Endodermal cell (in vitro differentiated cells): ENCODE data around the gene EFCAB10. TPM values are rescaled to one million over a fixed set of nuclear protein-coding genes. Genes with fewer than 3 reads are reported as not detected.
A peak's percentile ranks its signal among the peaks of the same experiment; 100 is the strongest.

Experiments used
- DNase-seq: peaks from one replicate; pipeline ENCODE4 v3.0.0-alpha.2; 2017
- H3K27ac ChIP-seq: 2 replicates; pipeline ENCODE4 v1.5.1; 2013; ENCODE audit warnings: mild to moderate bottlenecking, low read depth, low read length, moderate library complexity
- H3K27me3 ChIP-seq: 2 replicates; pipeline ENCODE4 v1.6.1; 2013; ENCODE audit warnings: mild to moderate bottlenecking, low read length, moderate library complexity; ENCODE audit not compliant: insufficient read depth, control insufficient read depth, poor library complexity, severe bottlenecking
- H3K36me3 ChIP-seq: 2 replicates; pipeline ENCODE4 v1.7.0; 2013; ENCODE audit warnings: mild to moderate bottlenecking, low read length, moderate library complexity; ENCODE audit not compliant: control insufficient read depth, insufficient read depth
- H3K4me1 ChIP-seq: one replicate; pipeline ENCODE4 v1.7.0; 2013; ENCODE audit warnings: low read length; ENCODE audit not compliant: control insufficient read depth, insufficient read depth
- H3K4me3 ChIP-seq: 2 replicates; pipeline ENCODE4 v1.5.1; 2013; ENCODE audit warnings: mild to moderate bottlenecking, low read length, moderate library complexity
- H3K9ac ChIP-seq: 2 replicates; pipeline ENCODE4 v1.6.1; 2013; ENCODE audit warnings: mild to moderate bottlenecking, low read length, moderate library complexity; ENCODE audit not compliant: poor library complexity, severe bottlenecking; ENCODE audit errors: extremely low read depth
- H3K9me3 ChIP-seq: 2 replicates; pipeline ENCODE4 v1.6.1; 2013; ENCODE audit warnings: mild to moderate bottlenecking, low read length, moderate library complexity; ENCODE audit not compliant: control insufficient read depth
- H3K27ac Mint-ChIP-seq: 2 replicates; pipeline ENCODE4 v1.8.0; 2020; ENCODE audit warnings: mixed read lengths
- H3K27me3 Mint-ChIP-seq: 2 replicates; pipeline ENCODE4 v1.8.0; 2021; ENCODE audit warnings: mild to moderate bottlenecking, mixed read lengths; ENCODE audit not compliant: insufficient read depth
- H3K36me3 Mint-ChIP-seq: 2 replicates; pipeline ENCODE4 v1.8.0; 2020; ENCODE audit warnings: low read depth, mixed read lengths
- H3K4me1 Mint-ChIP-seq: 2 replicates; pipeline ENCODE4 v1.8.0; 2020; ENCODE audit warnings: mixed read lengths
- H3K4me3 Mint-ChIP-seq: 2 replicates; pipeline ENCODE4 v1.8.0; 2020; ENCODE audit warnings: mild to moderate bottlenecking, moderate library complexity, mixed read lengths
- H3K9me3 Mint-ChIP-seq: 2 replicates; pipeline ENCODE4 v1.8.0; 2020; ENCODE audit warnings: mild to moderate bottlenecking, mixed read lengths
- CTCF ChIP-seq: fragments of 200-600 bp; sonication (generic); conservative IDR thresholded peaks from 2 replicates; pipeline ENCODE4 v1.5.0; 2021; ENCODE audit warnings: antibody characterized with exemption, mild to moderate bottlenecking
- WGBS, 2 experiments: methylation state at CpG; one replicate each; pipeline versions ENCODE4 v1.1.5 to v1.1.7; 2013; ENCODE audit warnings: missing lambda C conversion rate in 2 of 2, mixed read lengths in 1 of 2; ENCODE audit not compliant: insufficient coverage in 1 of 2, insufficient read length in 1 of 2; 5-methylcytosine and 5-hydroxymethylcytosine counted together
- total RNA-seq, 2 donors: library from RNA; stranded (reverse); fragmentation: NEBNext Ultra II Directional in 1 of 2; extraction: Animal tissue kit (Norgen Biotek cat#: 25700) in 1 of 2; gene quantifications; 2 replicates in 1 of 2; 3 replicates in 1 of 2; pipeline ENCODE4 v1.2.1, GENCODE V29; 2021

EFCAB10 gene
- total RNA-seq, 2 donors from 2014 or later, result 0.68 to 0.89 TPM

GRCh38 chr7:105623378-105623777, 42.1 kb upstream of the EFCAB10 start:
- H3K27ac ChIP-seq, result no peak overlapping the region

DNA sequence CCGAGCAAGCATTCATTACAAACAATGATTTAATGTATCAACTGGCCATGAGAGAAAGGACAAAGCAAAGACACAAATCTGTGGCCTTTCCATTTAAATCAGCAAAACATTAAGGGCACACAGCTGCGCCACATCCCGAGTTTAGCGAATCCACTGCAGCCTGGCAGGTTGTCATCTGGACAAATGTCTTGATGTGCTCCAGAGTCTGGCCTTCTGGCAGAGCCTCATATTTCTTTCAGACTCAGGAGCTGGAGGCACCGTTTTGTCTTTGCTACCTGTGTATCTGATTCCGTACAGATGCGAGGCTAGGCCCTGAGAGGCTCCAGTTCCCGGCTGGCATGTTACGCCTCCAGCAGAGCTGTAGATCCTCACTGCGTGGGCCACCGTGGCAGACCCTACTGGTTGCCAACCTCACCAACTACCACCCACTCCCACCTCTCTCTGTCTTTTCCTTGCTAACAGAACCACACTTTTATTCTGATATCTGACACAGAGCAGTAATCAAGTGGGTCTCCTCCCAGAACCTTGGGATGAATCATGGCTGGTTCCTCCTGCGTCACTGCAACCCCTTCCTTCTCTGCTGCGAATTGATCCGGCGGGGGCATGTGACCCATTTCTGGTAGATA, 40.9 kb upstream of the EFCAB10 start:
- Histone ChIP-seq H3K27ac (no peak overlapping the region), H3K36me3 (peaks cover 28% of the 10 kb centered on the region)

More at GRCh38 chr7:105623378-105623777, 42.1 kb upstream of the EFCAB10 start:
- Mint-ChIP-seq H3K4me3 (no peak overlapping the region), H3K4me1 (peaks cover 3% of the 10 kb centered on the region), H3K36me3 (peaks cover 63% of the 10 kb centered on the region), H3K9me3 (peaks cover 14% of the 10 kb centered on the region), H3K27ac (no peak overlapping the region), H3K27me3 (no peaks in the 10 kb centered on the region)
- Histone ChIP-seq H3K4me1 (no peaks in the 10 kb centered on the region), H3K27me3 (no peaks in the 10 kb centered on the region), H3K9me3 (peaks cover 17% of the 10 kb centered on the region), H3K9ac (no peak overlapping the region), H3K4me3 (no peak overlapping the region), H3K36me3 (peaks cover 26% of the 10 kb centered on the region)
- no peak for TF ChIP-seq CTCF
- WGBS, 2 experiments, result 92 to 97% methylated on average over 4 to 5 of the region's 5 CpGs
- no peak for DNase-seq

GRCh38 chr7:105621617-105622016, 40.3 kb upstream of the EFCAB10 start:
- no peak overlapping the region for H3K4me3 Mint-ChIP-seq
- peaks cover 12% of the 10 kb centered on the region for H3K9me3 ChIP-seq
- H3K27ac Mint-ChIP-seq, result no peak overlapping the region
- 94 to 95% methylated on average over 2 to 3 of the region's 3 CpGs for WGBS, 2 experiments
- no peak overlapping the region for H3K27ac ChIP-seq
- H3K9me3 Mint-ChIP-seq, result peaks cover 12% of the 10 kb centered on the region
- no peak for TF ChIP-seq CTCF
- no peak overlapping the region for H3K9ac ChIP-seq
- peaks cover 66% of the 10 kb centered on the region for H3K36me3 Mint-ChIP-seq
- no peak overlapping the region for H3K4me3 ChIP-seq
- H3K27me3 Mint-ChIP-seq, result no peaks in the 10 kb centered on the region
- peaks cover 3% of the 10 kb centered on the region for H3K4me1 Mint-ChIP-seq
- H3K4me1 ChIP-seq, result no peaks in the 10 kb centered on the region
- H3K27me3 ChIP-seq, result no peaks in the 10 kb centered on the region
- peaks cover 24% of the 10 kb centered on the region for H3K36me3 ChIP-seq
- DNase-seq, result no peak

More for the DNA sequence above, 40.9 kb upstream of the EFCAB10 start:
- peak; percentile 38 for DNase-seq
- peaks cover 17% of the 10 kb centered on the region for H3K9me3 ChIP-seq
- H3K9me3 Mint-ChIP-seq, result peaks cover 14% of the 10 kb centered on the region
- peaks cover 69% of the 10 kb centered on the region for H3K36me3 Mint-ChIP-seq
- no peak overlapping the region for H3K9ac ChIP-seq
- no peak overlapping the region for H3K4me3 ChIP-seq
- no peaks in the 10 kb centered on the region for H3K4me1 ChIP-seq
- no peak overlapping the region for H3K27ac Mint-ChIP-seq
- no peaks in the 10 kb centered on the region for H3K27me3 ChIP-seq
- WGBS, 2 experiments, result 94 to 96% methylated on average over 12 to 15 of the region's 15 CpGs
- no peaks in the 10 kb centered on the region for H3K27me3 Mint-ChIP-seq
- H3K4me3 Mint-ChIP-seq, result no peak overlapping the region
- TF ChIP-seq CTCF, result no peak
- peaks cover 3% of the 10 kb centered on the region for H3K4me1 Mint-ChIP-seq
